Fibroblast of skin of right biceps (primary cell): ENCODE measurements around the gene AUNIP.

ENCODE experiments used
- DNase-seq: peaks from one replicate; pipeline ENCODE4 v3.0.0-alpha.2; 2013

The AUNIP gene

DNA sequence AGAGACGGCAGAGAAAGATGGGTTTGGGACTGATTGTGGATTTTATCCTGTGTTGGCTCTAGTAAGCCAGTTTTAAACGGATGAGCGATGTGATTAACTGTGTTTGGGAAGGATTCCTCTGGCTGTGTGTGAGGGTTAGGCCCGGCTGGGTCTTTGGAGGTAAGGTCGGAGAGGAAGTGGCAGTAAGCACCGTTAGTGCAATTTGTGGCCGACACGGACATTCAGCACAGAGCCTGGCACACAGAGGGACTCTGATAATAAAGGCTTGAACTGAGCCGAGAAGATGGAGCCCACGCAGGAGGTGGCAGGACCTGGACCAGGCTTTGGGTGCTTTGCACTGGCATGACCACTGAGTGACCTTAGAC is 38.2 kb downstream of the AUNIP start:
- no peak for DNase-seq

DNA sequence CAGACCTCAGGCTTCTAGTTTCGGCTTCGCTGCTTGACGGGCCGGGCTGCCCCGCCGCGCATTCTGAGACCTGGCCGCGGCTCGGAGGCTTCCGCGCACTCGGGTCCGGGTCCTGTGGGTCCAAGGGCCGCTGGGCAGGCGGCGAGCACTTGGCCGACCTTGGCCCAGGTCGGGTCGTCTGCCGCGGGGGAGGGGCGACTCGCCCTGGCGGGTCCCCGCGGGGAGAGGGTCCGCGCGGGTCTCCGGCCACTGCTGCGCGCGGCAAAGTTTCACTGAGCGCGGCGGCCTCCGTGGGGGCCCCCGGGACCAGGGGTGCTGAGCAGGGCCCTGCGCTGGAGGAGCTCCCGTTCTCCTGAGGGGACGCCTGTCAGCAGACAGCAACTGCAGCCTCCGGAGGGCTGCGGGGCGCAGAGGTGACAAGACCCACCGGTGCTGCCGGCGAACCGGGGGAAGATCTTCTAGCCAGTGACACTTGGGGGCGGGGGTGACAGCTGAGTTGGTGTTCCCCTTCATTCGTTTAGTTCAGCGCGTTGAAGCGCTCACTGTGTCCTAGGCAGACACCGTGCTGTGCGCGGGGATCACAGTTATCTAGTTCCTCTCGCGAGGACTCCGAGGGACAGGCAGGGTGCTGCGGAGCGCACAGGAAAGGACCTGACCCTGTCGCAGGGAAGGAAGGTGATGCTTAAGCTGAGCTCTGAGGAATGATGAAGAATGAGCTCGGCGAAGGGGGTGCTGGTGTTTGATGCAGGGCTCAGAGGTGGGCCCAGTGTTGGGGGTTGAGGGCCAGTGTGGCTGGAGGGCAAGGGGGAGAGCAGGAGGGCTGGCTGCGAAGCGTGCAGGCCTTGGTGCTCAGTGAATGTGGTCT is 38.8 kb downstream of the AUNIP start:
- peak; percentile 64 for DNase-seq

DNA sequence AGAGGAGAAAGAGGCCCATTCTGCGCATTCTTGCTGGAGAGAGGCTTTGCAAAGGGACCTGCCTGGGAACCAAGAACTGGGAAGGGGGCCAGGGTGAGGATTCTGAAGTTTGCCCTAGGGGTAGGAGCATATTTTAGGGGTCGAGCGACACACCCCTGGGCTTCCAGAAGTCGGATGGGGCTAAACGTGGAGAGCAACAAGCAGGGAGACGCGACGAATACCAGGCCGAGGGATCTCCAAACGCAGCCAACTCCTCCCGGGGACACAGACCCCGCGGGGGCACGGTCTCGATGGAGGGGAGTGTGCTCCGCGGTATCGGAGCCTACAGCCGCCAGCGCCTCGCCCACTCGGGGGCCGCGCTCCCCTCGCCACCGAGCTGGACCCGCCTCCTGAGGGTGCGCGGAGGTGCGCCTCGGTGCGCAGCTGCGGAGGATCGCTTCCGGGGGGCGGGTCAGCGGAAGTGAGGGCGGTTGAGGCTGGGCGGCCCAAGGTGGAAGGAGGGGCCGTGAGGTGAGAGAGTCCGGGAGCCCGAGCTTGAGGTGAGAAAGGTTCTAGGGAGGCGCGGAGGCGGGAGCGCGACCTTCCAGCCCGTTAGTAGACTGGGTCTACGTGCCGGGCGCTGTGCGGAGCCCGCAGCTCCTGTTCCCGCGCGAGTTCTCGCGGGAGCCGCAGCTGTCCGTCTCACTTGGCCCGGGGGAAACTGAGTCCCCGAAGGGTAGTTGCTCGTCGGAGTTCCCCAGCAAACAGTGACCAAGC is 39.6 kb downstream of the AUNIP start, which contains the start of gene MTFR1L:
MTFR1L (plus strand) TSS at position 464 of the 756 bp plus-strand sequence. CDS start 3,151 bp downstream, outside the sequence.
- peak; percentile 72 for DNase-seq

DNA sequence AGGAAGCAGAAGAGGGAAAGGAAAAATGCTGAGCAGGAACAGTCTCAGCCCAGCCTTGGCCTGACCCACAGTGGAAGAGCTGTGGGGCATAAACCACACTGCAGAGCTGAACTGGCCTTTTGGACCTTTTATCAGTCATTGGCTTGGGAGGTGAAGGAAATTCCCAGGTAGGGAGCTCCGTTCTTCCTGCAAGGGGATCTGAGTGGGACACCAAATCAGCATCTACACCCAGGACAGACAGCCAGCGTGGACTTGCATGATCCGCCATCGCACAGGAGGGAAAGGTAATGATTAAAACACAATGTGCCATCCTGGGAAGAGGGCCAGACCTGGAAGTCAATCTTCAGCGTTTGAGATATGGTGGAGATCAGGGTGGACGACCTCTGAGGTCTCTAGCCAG is 40.7 kb downstream of the AUNIP start:
- DNase-seq: no peak

DNA sequence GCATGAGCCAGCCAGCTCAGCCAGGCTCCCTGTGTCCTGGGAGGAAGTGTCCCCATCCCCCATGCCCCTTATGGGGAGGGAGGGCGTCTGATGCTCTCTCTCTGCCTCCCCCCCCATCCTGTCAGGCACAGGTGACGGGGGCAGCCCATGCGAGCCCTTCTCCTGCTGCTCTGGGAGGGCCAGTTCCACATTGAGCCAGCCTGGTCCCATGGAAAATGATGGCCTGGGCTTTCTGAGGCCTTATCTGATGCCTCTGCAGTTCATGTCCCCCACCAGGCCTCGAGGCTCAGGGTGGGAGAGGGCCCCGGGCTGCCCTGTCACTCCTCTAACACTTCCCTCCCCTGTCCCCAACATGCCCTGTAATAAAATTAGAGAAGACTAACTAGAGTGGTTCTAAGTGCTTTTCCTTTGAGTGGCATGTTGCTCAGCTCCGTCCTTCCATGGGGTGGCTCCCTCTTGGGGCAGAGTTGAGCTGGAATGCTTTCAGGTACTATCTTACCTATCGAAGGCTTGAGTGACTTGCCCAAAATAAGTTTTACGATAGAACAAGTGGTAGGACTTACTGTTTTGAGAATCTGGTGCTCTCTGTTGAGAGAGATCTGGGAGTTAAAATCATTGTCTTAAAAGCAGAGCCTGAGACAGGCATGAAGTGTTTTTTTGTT is 41.3 kb downstream of the AUNIP start:
- no peak for DNase-seq

DNA sequence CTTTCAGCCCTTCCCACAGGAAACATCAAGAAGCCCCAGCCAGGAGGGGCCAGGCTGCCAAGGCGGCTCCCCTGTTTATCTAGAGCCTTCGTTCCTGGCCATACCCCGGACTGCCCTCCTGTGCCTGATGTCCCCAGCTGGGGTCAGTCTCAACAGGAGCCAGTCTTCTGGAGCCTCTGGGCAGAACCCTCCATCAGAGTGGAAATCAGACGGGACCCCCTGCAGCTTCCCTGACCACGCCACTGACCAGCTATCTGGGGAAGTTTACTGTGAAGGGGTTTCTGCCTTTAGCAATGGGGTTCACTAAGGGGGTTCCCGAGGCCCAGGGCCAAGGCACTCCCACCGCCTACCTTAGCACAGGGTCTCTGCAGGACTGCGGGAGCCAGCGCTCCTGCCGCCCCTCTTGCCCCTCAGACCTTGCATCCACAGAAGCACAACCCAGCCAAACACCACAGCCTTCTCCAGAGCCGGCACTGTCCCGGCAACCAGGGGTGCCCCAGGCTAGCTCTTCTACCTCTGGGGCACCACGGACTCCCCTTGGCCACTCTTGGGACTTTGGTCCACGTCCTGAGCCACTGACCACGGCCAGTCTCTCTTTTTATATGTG is 43.0 kb downstream of the AUNIP start:
- no peak for DNase-seq

DNA sequence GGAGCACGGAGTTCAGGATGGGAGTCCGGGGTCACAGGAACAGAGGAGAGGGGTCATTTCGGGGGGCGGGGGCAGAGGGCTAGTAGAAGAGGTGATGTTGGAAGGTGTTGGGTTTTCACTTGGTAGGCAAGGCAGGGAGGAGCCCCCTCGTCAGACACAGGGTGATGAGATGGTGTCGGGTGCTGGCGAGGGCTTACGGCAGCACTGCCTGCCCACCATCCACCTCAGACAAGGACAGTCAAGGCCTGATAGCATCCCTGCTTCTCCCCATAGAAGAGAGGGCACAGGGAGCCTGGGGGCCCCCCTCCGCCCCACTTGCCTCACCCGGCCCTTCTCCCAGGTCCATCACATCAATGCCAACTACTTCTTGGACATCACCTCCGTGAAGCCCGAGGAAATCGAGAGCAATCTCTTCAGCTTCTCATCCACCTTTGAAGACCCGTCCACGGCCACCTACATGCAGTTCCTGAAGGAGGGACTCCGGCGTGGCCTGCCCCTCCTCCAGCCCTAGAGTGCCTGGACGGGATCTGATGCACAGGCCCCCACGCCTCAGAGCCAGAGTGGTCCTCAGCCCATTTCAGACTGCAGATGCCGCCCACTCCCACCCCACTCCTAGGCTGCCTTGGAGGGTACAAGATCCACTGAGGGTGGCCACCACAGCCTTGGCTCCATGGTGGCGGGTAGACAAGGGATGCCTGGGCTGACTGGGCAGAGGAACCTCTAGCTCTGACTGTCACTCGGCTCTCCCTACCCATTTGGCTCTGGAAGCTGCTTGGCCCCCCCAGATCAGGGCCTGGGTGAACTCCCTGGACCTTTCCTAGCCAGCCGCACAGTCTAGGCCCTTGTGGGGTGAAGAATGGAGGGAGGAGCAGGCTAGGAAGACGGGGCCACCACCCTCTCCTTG is 43.8 kb downstream of the AUNIP start:
- DNase-seq: no peak

DNA sequence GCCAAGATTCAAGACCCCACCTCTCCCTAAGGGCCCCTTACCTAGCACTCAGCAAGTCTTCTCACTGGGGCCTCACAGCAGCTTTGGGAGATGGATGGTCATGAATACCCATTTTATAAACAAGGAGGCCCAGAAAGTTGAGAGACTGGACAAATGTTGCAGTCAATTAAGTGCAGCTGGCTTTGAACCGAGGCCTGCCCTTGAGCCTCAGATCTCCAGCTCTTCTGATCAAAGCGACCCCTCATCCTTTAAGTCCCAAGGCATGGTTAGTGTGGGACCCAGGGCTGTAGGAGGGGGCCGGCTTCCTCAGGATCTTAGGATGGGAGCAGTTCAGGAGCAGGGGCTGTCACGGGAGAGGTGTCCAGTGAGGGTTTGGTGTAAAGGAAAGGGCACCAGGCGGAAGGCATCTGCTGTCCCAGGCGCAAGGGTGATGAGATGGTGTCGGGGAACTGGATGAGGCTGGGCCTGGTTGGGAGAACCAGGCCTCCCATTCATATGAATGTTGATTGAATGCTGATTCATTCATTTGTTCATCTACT is 44.6 kb downstream of the AUNIP start:
- DNase-seq: no peak

DNA sequence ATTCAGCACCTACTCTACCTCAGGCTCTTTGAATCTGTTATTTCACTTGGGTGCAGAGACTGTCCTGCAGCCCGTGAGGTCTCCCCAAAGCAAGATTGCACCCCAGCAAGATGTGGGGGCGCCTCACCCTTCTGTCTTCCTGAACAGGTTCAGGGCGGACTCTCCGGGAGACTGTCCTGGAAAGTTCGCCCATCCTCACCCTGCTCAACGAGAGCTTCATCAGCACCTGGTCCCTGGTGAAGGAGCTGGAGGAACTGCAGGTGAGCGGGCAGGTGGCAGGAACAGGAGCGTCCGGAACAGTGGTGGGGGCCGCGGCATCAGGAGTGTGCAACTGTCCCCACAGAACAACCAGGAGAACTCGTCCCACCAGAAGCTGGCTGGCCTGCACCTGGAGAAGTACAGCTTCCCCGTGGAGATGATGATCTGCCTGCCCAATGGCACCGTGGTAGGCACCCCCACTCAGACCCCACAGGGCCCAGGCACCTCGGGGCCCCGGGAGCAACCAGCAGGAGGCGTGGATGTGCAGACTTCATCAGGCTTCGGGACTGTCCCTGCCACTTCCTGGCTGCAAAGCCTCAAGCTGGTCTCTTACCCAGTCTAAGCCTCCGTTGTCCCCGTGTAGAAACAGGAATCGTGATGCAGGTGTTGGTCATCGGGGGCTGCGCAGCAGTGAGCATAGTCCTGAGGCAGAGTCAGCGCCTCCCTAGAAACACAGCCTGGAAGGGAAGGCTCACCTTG is 45.4 kb downstream of the AUNIP start:
- no peak for DNase-seq

DNA sequence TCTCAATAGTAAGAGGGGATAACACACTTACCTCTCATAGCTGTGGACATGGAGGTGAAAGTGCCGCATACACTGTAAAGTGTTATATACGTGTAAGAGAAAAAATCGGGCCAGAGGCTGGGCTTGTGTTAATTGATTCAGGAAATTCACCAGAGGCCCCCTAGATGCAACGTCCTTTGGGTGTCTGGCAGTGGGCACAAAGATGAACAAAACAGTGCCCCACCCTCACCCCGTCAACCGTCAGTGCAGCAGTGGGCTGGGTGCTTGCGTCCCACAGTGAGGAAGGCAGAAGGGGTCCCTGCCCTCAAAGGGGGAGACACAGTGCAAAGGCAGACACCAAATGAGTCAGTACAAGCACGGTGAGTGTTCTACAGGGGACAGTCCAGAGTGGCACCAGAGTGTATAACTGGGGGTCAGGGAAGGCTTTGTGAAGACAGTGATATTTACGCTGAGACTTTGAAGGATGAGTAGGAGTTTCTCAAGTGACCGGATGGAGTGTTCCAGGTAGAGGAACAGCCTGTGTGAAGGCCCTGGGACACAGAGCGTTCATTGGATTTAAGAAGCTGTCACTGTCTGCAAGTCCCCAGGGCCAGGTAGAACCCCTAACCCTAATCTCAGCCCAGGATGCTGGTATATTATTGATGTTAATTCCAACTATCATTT is 46.1 kb downstream of the AUNIP start:
- no peak for DNase-seq

DNA sequence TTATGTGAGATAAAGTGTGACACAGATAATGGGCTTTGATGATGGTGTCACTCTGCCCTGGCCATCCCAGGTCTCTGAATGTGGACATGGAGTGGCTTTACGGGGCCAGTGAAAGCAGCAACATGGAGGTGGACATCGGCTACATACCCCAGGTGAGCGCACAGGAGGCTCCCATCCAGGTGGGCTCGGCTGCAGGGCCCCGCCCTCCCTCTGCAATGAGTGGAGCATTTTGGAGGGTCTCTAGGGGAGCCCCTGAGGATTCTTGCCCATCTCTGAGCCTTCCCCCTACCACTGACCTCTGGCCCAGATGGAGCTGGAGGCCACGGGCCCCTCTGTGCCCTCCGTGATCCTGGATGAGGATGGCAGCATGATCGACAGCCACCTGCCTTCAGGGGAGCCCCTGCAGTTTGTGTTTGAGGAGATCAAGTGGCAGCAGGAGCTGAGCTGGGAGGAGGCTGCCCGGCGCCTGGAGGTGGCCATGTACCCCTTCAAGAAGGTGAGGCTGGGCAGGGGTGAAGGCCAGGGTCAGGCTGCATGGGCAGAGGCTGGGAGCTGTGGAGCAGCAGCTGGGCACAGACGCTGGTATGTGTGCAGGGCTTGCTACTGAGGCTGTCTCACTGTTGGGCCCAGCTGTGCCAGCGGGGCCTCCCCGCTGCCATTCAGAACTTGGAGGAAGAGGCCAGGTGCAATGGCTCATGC is 47.7 kb downstream of the AUNIP start:
- no peak for DNase-seq

DNA sequence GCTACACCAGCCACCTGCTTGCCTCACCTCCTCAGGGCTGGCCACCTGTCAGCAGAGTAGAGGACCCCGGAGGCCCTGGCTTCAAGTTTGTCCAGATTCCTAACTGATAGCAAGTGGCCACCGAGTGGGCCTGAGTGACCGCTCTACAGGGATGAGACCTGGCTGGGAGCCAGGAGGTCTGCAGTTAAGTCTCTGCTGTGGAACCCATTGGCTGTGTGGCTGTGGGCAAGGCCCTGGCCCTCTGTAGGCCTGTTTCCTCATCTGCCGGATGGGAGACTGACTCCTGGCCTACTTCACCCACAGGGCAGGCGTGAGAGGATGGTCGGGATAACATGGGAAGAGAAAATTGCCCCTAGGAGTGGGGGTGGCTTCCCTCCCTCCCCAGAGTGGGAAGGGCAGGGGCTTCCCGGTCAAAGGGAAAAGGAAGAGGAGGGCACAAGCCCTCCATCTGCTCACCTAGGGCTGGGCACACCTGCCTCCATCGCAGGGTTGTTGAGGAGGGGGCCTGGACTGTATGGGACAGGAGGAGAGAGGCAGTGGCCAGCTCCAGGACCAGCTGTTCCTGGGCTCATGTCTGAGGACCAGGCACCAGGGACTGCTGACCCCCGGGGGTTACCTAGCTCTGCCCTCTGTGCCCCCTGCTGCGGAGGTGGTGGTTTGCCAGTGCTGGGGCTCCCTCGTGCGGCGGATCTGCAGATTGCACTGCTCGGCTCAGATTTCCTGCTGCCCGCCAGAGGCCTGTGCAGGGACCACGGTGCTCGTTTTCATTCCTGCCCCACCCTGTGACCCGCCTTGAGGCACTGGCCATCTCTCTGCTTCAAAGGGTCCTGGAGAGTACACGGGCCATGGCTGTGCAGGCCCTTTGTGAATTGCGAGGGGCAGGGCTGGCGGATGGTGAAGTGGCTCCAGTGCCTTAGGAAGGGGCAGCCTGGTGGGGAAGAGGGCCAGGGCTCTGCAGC is 48.6 kb downstream of the AUNIP start:
- DNase-seq: peak; percentile 38

DNA sequence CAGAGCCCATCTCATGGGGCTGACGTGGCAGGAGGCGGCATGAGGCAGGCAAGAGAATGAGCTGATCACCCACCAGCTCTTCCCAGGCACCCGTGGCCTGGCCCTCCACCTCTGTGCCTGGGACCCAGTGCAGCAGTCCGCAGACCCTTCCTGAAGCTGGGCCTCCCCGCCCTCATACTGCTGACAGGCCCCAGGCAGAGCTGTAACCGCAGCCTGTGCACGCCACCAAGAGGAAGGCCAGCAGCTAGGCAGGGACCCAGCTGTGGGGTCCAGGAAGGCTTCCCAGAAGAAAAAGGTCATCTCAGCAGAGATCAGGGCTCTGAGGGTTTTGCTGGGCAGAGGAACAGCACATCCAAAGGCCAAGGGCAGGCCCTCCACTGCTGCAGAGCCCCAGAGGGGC is 49.3 kb downstream of the AUNIP start:
- DNase-seq: no peak

DNA sequence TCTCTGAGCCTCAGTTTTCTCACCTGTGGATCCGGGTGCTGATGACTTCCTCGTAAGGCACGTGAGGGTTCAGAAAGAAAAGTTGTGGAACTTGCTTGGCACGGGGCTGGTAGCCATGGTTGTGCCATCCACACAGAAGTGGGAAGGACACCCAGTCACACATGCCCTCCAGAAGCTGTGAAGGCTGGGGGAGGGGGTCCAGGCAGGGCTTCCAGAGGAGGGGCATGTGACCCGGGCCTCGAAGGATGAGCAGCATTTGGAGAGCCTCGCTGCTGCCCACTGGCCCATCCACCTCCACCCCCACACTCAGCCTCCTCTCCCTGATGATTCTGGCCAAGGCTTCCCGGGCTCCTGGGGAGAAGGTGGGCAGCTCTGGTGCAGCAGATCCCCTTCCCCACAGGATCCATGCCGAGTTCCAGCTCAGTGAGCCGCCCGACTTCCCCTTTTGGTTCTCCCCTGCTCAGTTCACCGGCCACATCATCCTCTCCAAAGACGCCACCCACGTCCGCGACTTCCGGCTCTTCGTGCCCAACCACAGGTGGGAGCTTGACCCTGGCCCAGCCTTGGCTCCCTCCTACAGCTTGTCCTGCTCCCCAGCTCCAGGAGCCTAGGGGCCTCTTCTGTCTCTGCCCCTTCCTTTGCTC is 49.9 kb downstream of the AUNIP start:
- no peak for DNase-seq

DNA sequence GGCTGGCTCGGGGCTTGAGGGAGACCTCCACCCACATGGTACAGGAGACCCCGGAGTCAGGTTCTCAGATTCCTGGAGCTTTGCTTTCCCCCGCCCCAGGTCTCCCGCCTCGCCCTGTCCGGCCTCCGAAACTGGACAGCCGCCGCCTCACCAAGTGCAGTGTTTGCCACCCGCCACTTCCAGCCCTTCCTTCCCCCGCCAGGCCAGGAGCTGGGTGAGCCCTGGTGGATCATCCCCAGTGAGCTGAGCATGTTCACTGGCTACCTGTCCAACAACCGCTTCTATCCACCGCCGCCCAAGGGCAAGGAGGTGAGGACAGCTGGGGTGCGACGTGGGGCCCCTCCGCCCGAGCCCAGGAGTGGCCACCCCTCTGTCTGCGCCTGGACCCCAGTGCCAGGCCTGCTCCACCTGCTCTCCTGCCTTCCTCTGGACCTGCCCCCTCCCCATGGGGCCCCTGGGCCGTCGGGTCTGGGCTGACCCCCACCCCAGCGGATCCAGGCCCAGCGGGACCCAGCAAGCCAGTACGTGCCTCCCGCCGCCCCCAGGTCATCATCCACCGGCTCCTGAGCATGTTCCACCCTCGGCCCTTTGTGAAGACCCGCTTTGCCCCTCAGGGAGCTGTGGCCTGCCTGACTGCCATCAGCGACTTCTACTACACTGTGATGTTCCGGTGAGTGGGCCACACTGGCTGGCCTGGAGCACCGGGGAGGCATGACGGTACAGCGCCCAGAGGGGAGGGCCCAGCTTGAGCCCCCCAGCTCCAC is 50.6 kb downstream of the AUNIP start:
- DNase-seq: no peak

DNA sequence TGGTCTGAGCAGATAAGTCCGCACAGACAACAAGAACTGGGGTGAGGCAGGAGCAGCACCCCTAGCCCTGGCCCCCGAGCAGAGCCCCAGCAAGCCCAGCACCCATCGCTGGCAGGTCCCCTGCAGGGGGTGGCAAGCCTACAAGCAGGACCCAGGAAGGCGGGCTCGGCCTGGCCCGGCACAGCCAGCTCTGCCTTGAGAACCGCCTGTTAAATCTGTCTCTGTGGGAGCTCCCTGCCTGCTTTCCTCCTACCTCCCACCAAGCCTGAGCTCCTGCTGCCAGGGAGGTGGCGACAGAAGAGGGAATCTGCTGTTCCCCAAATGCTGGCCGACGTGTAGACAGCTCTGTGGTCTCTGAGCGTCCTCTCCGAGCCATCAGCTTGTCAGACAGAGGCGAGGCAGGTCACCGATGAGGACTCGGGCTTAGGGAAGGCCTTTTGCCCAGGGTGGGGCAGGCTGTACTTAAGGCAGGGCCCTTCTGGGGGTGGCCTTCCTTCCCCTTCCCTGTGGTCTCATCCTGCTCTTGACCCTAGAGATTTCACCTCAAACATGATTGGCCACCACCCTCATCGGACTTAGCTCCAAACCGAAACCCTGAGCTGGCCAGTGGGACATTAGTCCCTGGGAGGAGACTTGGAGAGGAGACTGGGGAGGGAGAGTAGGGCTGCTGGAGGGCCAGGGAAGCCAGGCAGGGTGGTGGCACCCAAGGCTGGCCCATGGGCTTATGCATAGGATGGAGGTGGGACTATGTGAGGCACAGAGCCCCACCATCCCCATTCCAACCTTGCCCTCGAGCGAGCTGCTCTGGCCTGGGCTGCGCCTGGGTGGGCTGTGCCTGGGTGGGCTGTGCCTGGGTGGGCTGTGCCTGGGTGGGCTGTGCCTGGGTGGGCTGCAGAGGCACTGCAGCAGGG is 51.5 kb downstream of the AUNIP start:
- no peak for DNase-seq
